HEK293 (cell line): ENCODE data around the gene CA5B.

Experiments
- CTCF ChIA-PET: fragments of 350-600 bp; formaldehyde crosslinking; extraction: SDS; loops from one replicate; lab custom pipeline; 2021; ENCODE audit warnings: antibody characterized with exemption; lab: Yijun Ruan, JAX
- POLR2A ChIA-PET: fragments of 300-600 bp; formaldehyde crosslinking; extraction: SDS; loops from one replicate; lab custom pipeline; 2020; ENCODE audit warnings: antibody characterized with exemption, inconsistent platforms; lab: Yijun Ruan, JAX
- H3K27ac ChIP-seq: fragments of 200-500 bp; sonication (Bioruptor generic); 2 replicates; pipeline ENCODE4 v1.5.1; 2014; ENCODE audit warnings: low read depth, low read length, control low read depth, inconsistent platforms; ENCODE audit errors: extremely low read depth
- H3K36me3 ChIP-seq, 2 experiments: fragments of 200-500 bp in 1 of 2; sonication (Bioruptor generic) in 1 of 2; 1 replicate in 1 of 2; 2 replicates in 1 of 2; pipeline ENCODE4 v1.5.1; 2014 to 2017; ENCODE audit warnings: inconsistent platforms in 2 of 2, low read length in 2 of 2; ENCODE audit not compliant: control insufficient read depth in 2 of 2, insufficient read depth in 1 of 2
- H3K4me1 ChIP-seq: fragments of 200-500 bp; sonication (Bioruptor generic); 2 replicates; pipeline ENCODE4 v1.5.1; 2014; ENCODE audit warnings: mild to moderate bottlenecking, low read length, inconsistent platforms; ENCODE audit not compliant: control insufficient read depth, insufficient read depth
- H3K4me3 ChIP-seq: 2 replicates; pipeline ENCODE4 v1.5.1; 2011; ENCODE audit warnings: low read depth, mild to moderate bottlenecking, control low read depth, low read length, moderate library complexity
- H3K9me3 ChIP-seq: fragments of 200-500 bp; sonication (Bioruptor generic); 2 replicates; pipeline ENCODE4 v1.5.1; 2014; ENCODE audit warnings: low read depth, low read length, inconsistent platforms; ENCODE audit not compliant: control insufficient read depth, insufficient read depth
- EGR2 ChIP-seq: fragments of 450-650 bp; formaldehyde crosslinking; IDR thresholded peaks from 2 replicates; pipeline ENCODE4 v1.5.1; 2016; ENCODE audit warnings: low read depth, missing biosample characterization, missing genetic modification characterization
- KLF1 ChIP-seq: fragments of 450-650 bp; formaldehyde crosslinking; IDR thresholded peaks from 2 replicates; pipeline ENCODE4 v1.5.1; 2016; ENCODE audit warnings: missing biosample characterization, missing genetic modification characterization
- SCRT1 ChIP-seq: fragments of 450-650 bp; formaldehyde crosslinking; IDR thresholded peaks from 2 replicates; pipeline ENCODE4 v1.5.1; 2016; ENCODE audit warnings: missing biosample characterization, missing genetic modification characterization, borderline replicate concordance
- SP3 ChIP-seq: fragments of 450-650 bp; formaldehyde crosslinking; IDR thresholded peaks from 2 replicates; pipeline ENCODE4 v1.5.1; 2016; ENCODE audit warnings: missing biosample characterization, missing genetic modification characterization
- ZBTB21 ChIP-seq: fragments of 450-650 bp; formaldehyde crosslinking; IDR thresholded peaks from 2 replicates; pipeline ENCODE4 v1.5.1; 2017; ENCODE audit warnings: missing biosample characterization, missing genetic modification characterization
- ZBTB44 ChIP-seq: fragments of 450-650 bp; IDR thresholded peaks from 2 replicates; pipeline ENCODE4 v1.5.1; 2018; ENCODE audit warnings: missing biosample characterization, mild to moderate bottlenecking, missing genetic modification characterization
- ZNF138 ChIP-seq: fragments of 450-650 bp; formaldehyde crosslinking; IDR thresholded peaks from 2 replicates; pipeline ENCODE4 v1.5.1; 2016; ENCODE audit warnings: missing biosample characterization, missing genetic modification characterization, borderline replicate concordance
- ZNF16 ChIP-seq: fragments of 450-650 bp; formaldehyde crosslinking; IDR thresholded peaks from 2 replicates; pipeline ENCODE4 v1.5.1; 2016; ENCODE audit warnings: low read depth, missing biosample characterization, missing genetic modification characterization
- ZNF280C ChIP-seq: fragments of 450-650 bp; formaldehyde crosslinking; IDR thresholded peaks from 2 replicates; pipeline ENCODE4 v1.5.1; 2016; ENCODE audit warnings: missing biosample characterization, missing genetic modification characterization
- ZNF292 ChIP-seq: fragments of 450-650 bp; formaldehyde crosslinking; IDR thresholded peaks from 2 replicates; pipeline ENCODE4 v1.5.1; 2016; ENCODE audit warnings: low read depth, missing biosample characterization, missing genetic modification characterization, borderline replicate concordance
- ZNF366 ChIP-seq: fragments of 450-650 bp; formaldehyde crosslinking; conservative IDR thresholded peaks from 2 replicates; pipeline ENCODE4 v1.5.1; 2016; ENCODE audit warnings: missing biosample characterization, missing genetic modification characterization
- ZNF398 ChIP-seq: fragments of 450-650 bp; formaldehyde crosslinking; IDR thresholded peaks from 2 replicates; pipeline ENCODE4 v1.5.1; 2017; ENCODE audit warnings: missing biosample characterization, missing genetic modification characterization
- ZNF416 ChIP-seq: fragments of 450-650 bp; formaldehyde crosslinking; IDR thresholded peaks from 2 replicates; pipeline ENCODE4 v1.5.1; 2016; ENCODE audit warnings: missing biosample characterization, missing genetic modification characterization
- ZNF423 ChIP-seq: fragments of 450-650 bp; formaldehyde crosslinking; IDR thresholded peaks from 2 replicates; pipeline ENCODE4 v1.5.1; 2016; ENCODE audit warnings: missing biosample characterization, missing genetic modification characterization
- ZNF449 ChIP-seq: fragments of 450-650 bp; formaldehyde crosslinking; IDR thresholded peaks from 2 replicates; pipeline ENCODE4 v1.5.1; 2017; ENCODE audit warnings: missing biosample characterization, mild to moderate bottlenecking, missing genetic modification characterization, moderate library complexity
- ZNF529 ChIP-seq: fragments of 450-650 bp; formaldehyde crosslinking; IDR thresholded peaks from 2 replicates; pipeline ENCODE4 v1.5.1; 2017; ENCODE audit warnings: missing genetic modification characterization, missing biosample characterization; ENCODE audit not compliant: insufficient replicate concordance
- ZNF76 ChIP-seq: fragments of 450-650 bp; formaldehyde crosslinking; IDR thresholded peaks from 2 replicates; pipeline ENCODE4; 2016; ENCODE audit warnings: low read depth, missing biosample characterization, missing genetic modification characterization, borderline replicate concordance

CA5B gene

GRCh38 chrX:15718283-15718970 is 19.6 kb upstream of the CA5B start:
- no peak for TF ChIP-seq ZNF292 (tag by site-specific recombination)
- no peak for TF ChIP-seq ZNF529 (tag by site-specific recombination)
- no peak for TF ChIP-seq ZNF416 (tag by site-specific recombination)
- TF ChIP-seq ZNF76, result no peak
- TF ChIP-seq ZNF366 (tag by site-specific recombination), result no peak
- TF ChIP-seq ZNF280C (tag by site-specific recombination), result no peak
- no peak for TF ChIP-seq ZNF138 (tag by site-specific recombination)
- TF ChIP-seq ZNF16, result no peak
- TF ChIP-seq EGR2 (tag by site-specific recombination), result no peak
- TF ChIP-seq ZBTB21 (tag by site-specific recombination), result no peak
- no peak for TF ChIP-seq ZNF398 (tag by site-specific recombination)
- no peak for TF ChIP-seq SCRT1 (tag by site-specific recombination)
- no peak for TF ChIP-seq ZBTB44 (tag by site-specific recombination)
- no peak for TF ChIP-seq ZNF423 (tag by site-specific recombination)
- TF ChIP-seq KLF1, result no peak
- no peak for TF ChIP-seq ZNF449 (tag by site-specific recombination)
- TF ChIP-seq SP3 (tag by site-specific recombination), result no peak
- Histone ChIP-seq H3K4me1 (no peaks in the 10 kb centered on the region), H3K4me3 (no peak overlapping the region), H3K27ac (no peak overlapping the region), H3K9me3 (no peaks in the 10 kb centered on the region), H3K36me3 (no peaks in the 10 kb centered on the region)
- POLR2A ChIA-PET, result no interaction called here
- CTCF ChIA-PET, result interaction anchor here (0.7 kb wide), 1 partner anchor 9 kb away, joined by 3 read pairs; no protein-coding TSS in a partner anchor
